Measurements from ENCODE around the gene ATAD1.

The ATAD1 gene

GRCh38 chr10:87767253-87767652 lies 50.8 kb downstream of the ATAD1 start:
- H3K36me3 ChIP-seq (ENCODE audit: insufficient read depth, low read length): peaks cover 33% of the 10 kb centered on the region

GRCh38 chr10:87765666-87766376 lies 52.2 kb downstream of the ATAD1 start:
- H3K27me3 ChIP-seq (ENCODE audit: insufficient read depth, low read length): no peaks in the 10 kb centered on the region
- H3K4me1 ChIP-seq (ENCODE audit: control insufficient read depth, insufficient read depth, low read length, unreplicated experiment): peaks cover 16% of the 10 kb centered on the region
- no peaks in the 10 kb centered on the region for H3K79me2 ChIP-seq (ENCODE audit: control insufficient read depth, insufficient read depth, low read length, unreplicated experiment)
- H3K27ac ChIP-seq (ENCODE audit: low read depth, low read length): no peak overlapping the region
- no peak overlapping the region for H3K4me3 ChIP-seq (ENCODE audit: low read depth, low read length)
- H3K36me3 ChIP-seq (ENCODE audit: insufficient read depth, low read length): peaks cover 30% of the 10 kb centered on the region
- no peak overlapping the region for H2AFZ ChIP-seq (ENCODE audit: low read length, unreplicated experiment)

More at GRCh38 chr10:87767253-87767652, 50.8 kb downstream of the ATAD1 start:
- no peaks in the 10 kb centered on the region for H3K27me3 ChIP-seq (ENCODE audit: insufficient read depth, low read length)
- H3K4me1 ChIP-seq (ENCODE audit: control insufficient read depth, insufficient read depth, low read length, unreplicated experiment): peaks cover 9% of the 10 kb centered on the region
- no peak overlapping the region for H3K4me3 ChIP-seq (ENCODE audit: low read depth, low read length)
- H3K27ac ChIP-seq (ENCODE audit: low read depth, low read length): no peak overlapping the region
- no peaks in the 10 kb centered on the region for H3K79me2 ChIP-seq (ENCODE audit: control insufficient read depth, insufficient read depth, low read length, unreplicated experiment)
- no peak overlapping the region for H2AFZ ChIP-seq (ENCODE audit: low read length, unreplicated experiment)

- peaks cover 21% of the 10 kb centered on the region for H3K36me3 ChIP-seq (ENCODE audit: insufficient read depth, low read length)
- H3K4me3 ChIP-seq (ENCODE audit: low read depth, low read length): no peak overlapping the region
- no peak overlapping the region for H3K27ac ChIP-seq (ENCODE audit: low read depth, low read length)
- no peak overlapping the region for H2AFZ ChIP-seq (ENCODE audit: low read length, unreplicated experiment)
- no peaks in the 10 kb centered on the region for H3K27me3 ChIP-seq (ENCODE audit: insufficient read depth, low read length)
- peaks cover 11% of the 10 kb centered on the region for H3K4me1 ChIP-seq (ENCODE audit: control insufficient read depth, insufficient read depth, low read length, unreplicated experiment)
- no peaks in the 10 kb centered on the region for H3K79me2 ChIP-seq (ENCODE audit: control insufficient read depth, insufficient read depth, low read length, unreplicated experiment)
Observed at GRCh38 chr10:87764072-87764934, 53.7 kb downstream of the ATAD1 start.

GRCh38 chr10:87763086-87763861 lies 54.8 kb downstream of the ATAD1 start:
- H2AFZ ChIP-seq (ENCODE audit: low read length, unreplicated experiment): no peak overlapping the region
- H3K27me3 ChIP-seq (ENCODE audit: insufficient read depth, low read length): no peaks in the 10 kb centered on the region
- H3K27ac ChIP-seq (ENCODE audit: low read depth, low read length): no peak overlapping the region
- no peaks in the 10 kb centered on the region for H3K79me2 ChIP-seq (ENCODE audit: control insufficient read depth, insufficient read depth, low read length, unreplicated experiment)
- no peak overlapping the region for H3K4me3 ChIP-seq (ENCODE audit: low read depth, low read length)
- peaks cover 15% of the 10 kb centered on the region for H3K36me3 ChIP-seq (ENCODE audit: insufficient read depth, low read length)
- H3K4me1 ChIP-seq (ENCODE audit: control insufficient read depth, insufficient read depth, low read length, unreplicated experiment): peaks cover 9% of the 10 kb centered on the region

GRCh38 chr10:87761892-87762291 lies 56.1 kb downstream of the ATAD1 start:
- Histone ChIP-seq H3K27me3 (ENCODE audit: insufficient read depth, low read length) (no peaks in the 10 kb centered on the region), H3K36me3 (ENCODE audit: insufficient read depth, low read length) (peaks cover 8% of the 10 kb centered on the region), H3K79me2 (ENCODE audit: control insufficient read depth, insufficient read depth, low read length, unreplicated experiment) (no peaks in the 10 kb centered on the region), H3K4me3 (ENCODE audit: low read depth, low read length) (no peak overlapping the region), H3K4me1 (ENCODE audit: control insufficient read depth, insufficient read depth, low read length, unreplicated experiment) (peaks cover 9% of the 10 kb centered on the region), H3K27ac (ENCODE audit: low read depth, low read length) (0 out of 2 replicates have a peak overlapping the region, but pooled peaks have one; percentile 10), H2AFZ (ENCODE audit: low read length, unreplicated experiment) (no peak overlapping the region)

- Histone ChIP-seq H3K4me3 (ENCODE audit: low read depth, low read length) (no peak overlapping the region), H3K4me1 (ENCODE audit: control insufficient read depth, insufficient read depth, low read length, unreplicated experiment) (peaks cover 9% of the 10 kb centered on the region), H3K36me3 (ENCODE audit: insufficient read depth, low read length) (peaks cover 8% of the 10 kb centered on the region), H3K27ac (ENCODE audit: low read depth, low read length) (0 out of 2 replicates have a peak overlapping the region, but pooled peaks have one; percentile 9), H2AFZ (ENCODE audit: low read length, unreplicated experiment) (no peak overlapping the region), H3K79me2 (ENCODE audit: control insufficient read depth, insufficient read depth, low read length, unreplicated experiment) (no peaks in the 10 kb centered on the region), H3K27me3 (ENCODE audit: insufficient read depth, low read length) (no peaks in the 10 kb centered on the region)
Observed at GRCh38 chr10:87761153-87761552, 56.9 kb downstream of the ATAD1 start.

- Histone ChIP-seq H3K27ac (ENCODE audit: low read depth, low read length) (0 out of 2 replicates have a peak overlapping the region, but pooled peaks have one; percentile 9), H3K27me3 (ENCODE audit: insufficient read depth, low read length) (no peaks in the 10 kb centered on the region), H2AFZ (ENCODE audit: low read length, unreplicated experiment) (no peak overlapping the region), H3K36me3 (ENCODE audit: insufficient read depth, low read length) (0 out of 2 replicates have a peak, but pooled peaks cover 6% of the 10 kb centered on the region), H3K4me3 (ENCODE audit: low read depth, low read length) (no peak overlapping the region), H3K79me2 (ENCODE audit: control insufficient read depth, insufficient read depth, low read length, unreplicated experiment) (no peaks in the 10 kb centered on the region), H3K4me1 (ENCODE audit: control insufficient read depth, insufficient read depth, low read length, unreplicated experiment) (peaks cover 9% of the 10 kb centered on the region)
Observed at GRCh38 chr10:87760195-87760905, 57.7 kb downstream of the ATAD1 start.

GRCh38 chr10:87759551-87759950 lies 58.5 kb downstream of the ATAD1 start:
- no peaks in the 10 kb centered on the region for H3K27me3 ChIP-seq (ENCODE audit: insufficient read depth, low read length)
- H3K79me2 ChIP-seq (ENCODE audit: control insufficient read depth, insufficient read depth, low read length, unreplicated experiment): no peaks in the 10 kb centered on the region
- H2AFZ ChIP-seq (ENCODE audit: low read length, unreplicated experiment): no peak overlapping the region
- H3K4me1 ChIP-seq (ENCODE audit: control insufficient read depth, insufficient read depth, low read length, unreplicated experiment): peaks cover 9% of the 10 kb centered on the region
- no peak overlapping the region for H3K4me3 ChIP-seq (ENCODE audit: low read depth, low read length)
- no peak overlapping the region for H3K27ac ChIP-seq (ENCODE audit: low read depth, low read length)
- H3K36me3 ChIP-seq (ENCODE audit: insufficient read depth, low read length): 0 out of 2 replicates have a peak, but pooled peaks cover 10% of the 10 kb centered on the region

GRCh38 chr10:87757685-87758084 lies 60.3 kb downstream of the ATAD1 start:
- H3K27me3 ChIP-seq (ENCODE audit: insufficient read depth, low read length): no peaks in the 10 kb centered on the region
- no peaks in the 10 kb centered on the region for H3K79me2 ChIP-seq (ENCODE audit: control insufficient read depth, insufficient read depth, low read length, unreplicated experiment)
- no peak overlapping the region for H2AFZ ChIP-seq (ENCODE audit: low read length, unreplicated experiment)
- no peak overlapping the region for H3K27ac ChIP-seq (ENCODE audit: low read depth, low read length)
- peaks cover 11% of the 10 kb centered on the region for H3K4me1 ChIP-seq (ENCODE audit: control insufficient read depth, insufficient read depth, low read length, unreplicated experiment)
- H3K4me3 ChIP-seq (ENCODE audit: low read depth, low read length): no peak overlapping the region
- H3K36me3 ChIP-seq (ENCODE audit: insufficient read depth, low read length): 0 out of 2 replicates have a peak, but pooled peaks cover 13% of the 10 kb centered on the region

Measured in ACC112 (cell line).